Measurements from ENCODE around the gene RPL26.
"Not testable (repeated sequence)": the region's sequence is repeated elsewhere in the genome, so short reads cannot be mapped to it uniquely, and the experiment has no call there.

Gene RPL26

DNA sequence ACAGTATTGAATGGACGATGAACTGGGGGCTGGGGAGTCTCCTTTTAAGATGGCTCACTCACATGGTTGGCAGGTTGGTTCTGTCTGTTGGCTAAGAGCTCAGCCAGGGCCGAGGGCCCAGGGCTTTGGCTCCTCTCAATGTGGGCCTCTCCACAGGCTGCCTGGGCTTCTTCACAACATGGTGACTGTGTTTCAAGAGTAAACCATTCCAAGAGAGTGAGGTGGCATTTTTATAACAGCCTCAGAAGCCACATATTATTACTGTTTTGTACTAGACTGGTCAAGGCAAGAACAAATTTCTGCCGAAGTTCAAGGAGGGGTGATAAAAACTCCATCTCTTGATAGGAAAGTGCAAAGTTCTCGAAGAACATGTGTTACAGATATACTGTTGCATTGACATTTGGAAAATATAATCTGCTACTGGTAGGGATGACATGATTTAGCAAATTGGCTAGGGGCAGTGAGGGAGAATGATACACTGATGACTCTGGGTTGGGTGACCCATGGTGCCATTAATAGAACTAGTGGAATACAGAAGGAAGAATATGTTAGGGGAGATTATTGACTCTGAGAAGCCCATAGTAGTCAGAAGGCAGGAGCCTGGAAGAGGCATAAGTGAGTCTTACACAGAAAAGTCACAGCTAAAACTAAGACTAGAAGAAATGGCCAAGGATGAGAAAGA is 20.2 kb downstream of the RPL26 start:
- no peak for DNase-seq

GRCh38 chr17:8360751-8361150 is 22.2 kb downstream of the RPL26 start:
- DNase-seq, result no peak

- no peak for DNase-seq
Measured at GRCh38 chr17:8360260-8360659, 22.7 kb downstream of the RPL26 start.

DNA sequence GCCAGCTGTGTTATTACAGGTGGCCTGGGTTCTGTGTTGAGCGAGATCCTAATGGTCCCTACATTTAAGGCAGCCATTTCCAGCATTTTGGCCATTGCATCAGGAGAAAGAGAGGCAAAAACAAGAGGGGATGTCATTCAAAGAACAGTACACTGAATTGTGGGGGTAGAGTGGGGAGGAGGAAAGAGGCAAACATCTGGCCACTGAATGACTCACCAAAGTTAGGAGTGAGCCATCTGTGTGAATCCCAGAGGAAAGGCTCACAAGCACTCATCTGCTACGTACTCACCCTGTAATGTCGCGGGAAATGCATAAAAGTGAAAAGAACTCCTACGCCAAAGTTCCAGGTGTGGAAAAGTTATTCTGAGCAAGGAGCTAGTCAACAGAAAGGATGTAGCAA is 23.2 kb downstream of the RPL26 start:
- DNase-seq, result no peak

DNA sequence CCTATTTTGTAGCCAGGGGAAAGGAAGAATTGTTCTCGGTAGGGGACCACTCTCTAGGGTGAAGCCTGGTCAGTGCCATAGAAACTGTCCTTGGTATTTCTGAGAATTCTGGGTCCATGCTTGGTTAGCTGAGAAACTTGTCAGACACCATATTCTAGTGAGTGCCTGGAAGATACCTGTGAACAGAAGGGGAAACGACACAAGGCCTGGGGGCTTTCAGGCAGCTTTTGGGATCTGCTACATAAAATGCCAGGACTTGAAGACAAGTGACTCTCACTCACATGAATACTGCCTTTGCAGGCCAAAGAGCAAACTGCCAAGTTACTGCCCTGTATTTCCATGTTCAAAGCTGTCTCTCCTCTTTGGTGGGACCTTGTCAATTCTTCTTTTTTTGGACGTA is 25.1 kb downstream of the RPL26 start:
- DNase-seq, result no peak

GRCh38 chr17:8354236-8354635 is 28.8 kb downstream of the RPL26 start:
- DNase-seq, result no peak

DNA sequence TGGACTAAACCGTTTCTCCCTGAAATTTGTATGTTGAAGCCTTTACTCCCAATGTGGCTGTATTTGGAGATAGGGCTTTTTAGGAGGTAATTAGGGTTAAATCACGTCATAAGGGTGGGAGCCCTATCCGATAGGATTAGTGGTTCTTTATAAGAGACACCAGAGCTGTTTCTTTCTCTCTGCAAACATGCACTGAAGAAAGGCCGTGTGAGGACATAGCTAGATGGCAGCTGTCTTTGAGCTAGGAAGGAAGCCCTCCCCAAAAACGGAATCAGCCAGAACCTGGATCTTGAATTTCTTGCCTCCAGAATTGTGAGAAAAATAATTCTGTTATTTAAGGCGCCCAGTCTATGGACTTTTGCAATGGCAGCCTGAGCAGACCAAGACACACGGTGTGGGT is 29.3 kb downstream of the RPL26 start:
- DNase-seq, result no peak

DNA sequence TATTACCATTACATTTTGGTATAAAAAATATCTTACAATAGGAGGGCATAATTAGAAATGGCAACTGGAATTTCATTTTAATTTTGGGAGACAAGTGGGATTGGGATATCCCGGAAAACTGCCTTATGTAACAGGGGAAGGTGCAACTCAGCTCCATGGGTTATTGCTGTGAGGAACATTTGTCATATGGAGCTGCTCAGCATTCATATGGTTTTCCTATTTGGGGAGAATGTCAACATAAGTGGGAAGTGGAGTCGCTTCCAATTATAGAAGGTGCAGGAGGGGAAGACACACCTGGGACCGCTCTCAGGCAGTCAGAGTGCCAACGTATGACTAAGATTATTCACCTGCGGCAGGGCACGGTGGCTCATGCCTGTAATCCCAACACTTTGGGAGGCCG is 32.7 kb downstream of the RPL26 start:
- DNase-seq, result no peak

GRCh38 chr17:8347001-8347400 is 36.0 kb downstream of the RPL26 start:
- DNase-seq, result not testable (repeated sequence)

DNA sequence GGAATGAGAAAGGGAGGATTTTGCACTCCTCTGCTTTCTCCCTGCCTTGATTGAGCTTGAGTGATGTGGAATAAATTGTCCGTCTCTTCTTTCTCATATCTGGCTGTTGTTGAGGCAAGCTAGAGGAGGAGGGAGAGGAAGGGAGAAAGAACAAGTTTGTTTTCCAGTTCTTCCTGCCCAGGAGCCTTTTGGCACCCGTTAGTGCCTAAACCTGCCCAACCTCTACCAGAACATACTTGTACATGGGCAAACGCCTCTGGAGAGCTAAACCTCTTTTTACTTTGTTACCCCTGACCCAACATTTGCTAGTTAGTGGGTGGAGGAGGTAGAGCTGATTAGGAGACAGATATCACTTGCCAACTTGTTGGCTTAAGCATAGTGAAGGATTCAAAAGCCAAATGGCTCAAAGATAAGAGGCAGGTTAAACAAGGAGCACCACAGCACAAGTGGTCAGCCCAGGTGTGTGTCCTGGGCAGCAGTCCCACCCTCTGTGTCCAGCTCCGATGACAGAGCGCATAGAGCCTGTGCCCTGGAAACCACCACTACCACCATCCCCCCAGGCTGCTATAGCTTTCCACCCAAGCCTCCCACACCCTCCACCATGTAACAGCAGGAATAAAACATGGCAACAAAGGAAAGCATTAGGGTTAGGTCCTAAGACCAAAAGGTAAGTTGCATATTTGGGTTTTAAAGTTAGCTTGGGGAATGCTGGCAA is 36.9 kb downstream of the RPL26 start:
- DNase-seq, result no peak

DNA sequence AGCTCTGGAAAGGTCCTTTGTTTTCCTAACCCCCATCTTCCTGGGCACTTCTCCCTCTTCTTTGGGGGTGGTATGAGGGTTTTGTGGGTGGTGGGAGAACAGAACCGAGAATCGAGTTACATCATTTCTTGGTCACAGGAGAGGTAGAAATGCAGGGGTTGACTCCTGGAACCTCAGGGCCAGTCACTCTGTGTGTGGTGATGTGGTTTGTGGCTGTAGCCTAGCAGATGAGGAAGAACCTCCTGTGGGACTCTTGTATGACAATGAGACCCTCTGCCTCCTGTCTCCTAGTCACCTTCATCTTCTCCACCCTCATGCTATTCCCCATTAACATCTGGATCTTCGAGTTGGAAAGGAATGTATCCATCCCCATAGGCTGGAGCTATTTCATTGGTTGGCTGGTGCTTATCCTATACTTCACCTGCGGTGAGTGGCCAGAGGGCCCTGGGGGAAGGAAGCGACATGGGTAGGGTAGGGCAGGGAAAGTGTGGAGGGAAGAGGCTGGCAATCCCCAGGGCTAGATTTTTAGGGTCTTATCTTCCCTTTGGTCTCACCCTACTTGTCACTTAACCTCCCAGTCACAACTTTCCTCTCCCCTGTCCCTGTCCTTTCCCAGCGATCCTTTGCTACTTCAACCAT is 37.8 kb downstream of the RPL26 start:
- DNase-seq, result no peak

- no peak for DNase-seq
Measured at GRCh38 chr17:8341456-8341855, 41.5 kb downstream of the RPL26 start.

DNA sequence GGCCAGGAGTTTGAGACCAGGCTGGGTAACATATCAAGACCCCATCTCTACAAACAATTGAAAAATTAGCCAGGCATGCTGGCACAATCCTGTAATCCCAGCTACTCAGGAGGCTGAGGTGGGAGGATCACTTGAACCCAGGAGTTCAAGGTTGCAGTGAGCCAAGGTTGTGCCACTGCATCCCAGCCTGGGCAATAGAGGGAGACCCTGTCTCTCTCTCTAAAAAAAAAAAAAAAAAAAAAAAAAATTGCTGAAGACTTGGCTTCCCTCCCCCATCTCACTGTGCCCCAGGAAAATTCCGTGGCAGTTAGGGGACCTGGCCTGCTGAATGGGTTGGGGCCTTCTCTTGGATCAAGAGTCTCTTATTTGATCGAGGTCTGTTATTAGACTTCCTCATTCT is 43.5 kb downstream of the RPL26 start, which contains the start of gene ODF4:
Gene ODF4 (plus strand): TSS at position 301 of the 400 bp plus-strand sequence. CDS start 212 bp downstream, outside the sequence.
- no peak for DNase-seq

DNA sequence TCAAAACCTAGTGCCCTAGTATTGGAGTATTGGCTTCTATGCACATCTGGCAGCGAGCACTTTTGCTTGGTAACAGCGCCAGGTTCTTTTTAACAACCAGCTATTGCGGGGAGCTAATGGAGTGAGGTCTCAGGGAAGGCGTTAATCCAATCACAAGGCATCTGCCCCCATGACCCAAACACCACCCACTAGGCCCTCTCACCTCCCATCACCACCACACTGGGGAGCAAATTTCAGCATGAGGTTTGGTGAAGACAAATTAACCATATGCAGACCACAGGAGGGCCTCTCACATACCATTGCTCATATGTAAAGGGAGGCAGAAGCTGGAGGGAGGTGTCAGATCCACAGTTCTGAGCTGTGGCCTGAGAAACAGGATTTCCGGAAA is 44.2 kb downstream of the RPL26 start:
- no peak for DNase-seq

- DNase-seq, result no peak
Measured at GRCh38 chr17:8337802-8338752, 44.9 kb downstream of the RPL26 start.

GRCh38 chr17:8333281-8333680 is 49.7 kb downstream of the RPL26 start:
- DNase-seq, result no peak

DNA sequence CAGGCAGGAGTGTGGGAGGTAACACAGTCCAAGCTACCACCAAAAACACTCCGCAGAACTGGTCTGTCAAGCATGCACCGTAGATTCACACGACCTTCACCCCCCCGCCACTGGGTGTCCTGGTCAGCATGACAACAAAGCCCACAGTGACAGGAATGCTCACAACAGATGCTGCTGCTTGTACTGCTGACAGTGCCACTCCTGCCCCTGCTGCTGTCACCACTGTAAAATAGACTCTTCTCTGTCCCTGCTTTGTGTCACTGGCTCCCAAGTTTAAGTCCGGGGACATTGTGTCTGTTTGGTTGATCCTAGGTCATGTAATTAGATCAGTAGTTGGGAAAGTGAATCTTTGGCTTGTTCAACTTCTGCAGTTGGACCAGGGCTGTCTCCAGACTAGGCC is 50.3 kb downstream of the RPL26 start:
- DNase-seq, result no peak

- no peak for DNase-seq
Measured at GRCh38 chr17:8332128-8332527, 50.9 kb downstream of the RPL26 start.
